Neuron (in vitro differentiated cells): ENCODE results near the gene SYTL3.

Experiments
- H2AFZ ChIP-seq: one replicate; pipeline ENCODE4 v1.6.1; 2013; ENCODE audit warnings: low read depth, mild to moderate bottlenecking, inconsistent platforms, low read length, moderate library complexity
- H3K27me3 ChIP-seq: one replicate; pipeline ENCODE4 v1.6.1; 2013; ENCODE audit warnings: low read length; ENCODE audit not compliant: insufficient read depth
- H3K36me3 ChIP-seq: one replicate; pipeline ENCODE4 v1.6.1; 2013; ENCODE audit warnings: low read length; ENCODE audit not compliant: insufficient read depth
- H3K4me1 ChIP-seq: one replicate; pipeline ENCODE4 v1.6.1; 2013; ENCODE audit warnings: low read length; ENCODE audit not compliant: insufficient read depth
- H3K4me3 ChIP-seq: 2 replicates; pipeline ENCODE4 v1.5.1; 2013; ENCODE audit warnings: mild to moderate bottlenecking, low read length, moderate library complexity
- H3K9me3 ChIP-seq: one replicate; pipeline ENCODE4 v1.6.1; 2013; ENCODE audit warnings: low read length

SYTL3 gene

DNA sequence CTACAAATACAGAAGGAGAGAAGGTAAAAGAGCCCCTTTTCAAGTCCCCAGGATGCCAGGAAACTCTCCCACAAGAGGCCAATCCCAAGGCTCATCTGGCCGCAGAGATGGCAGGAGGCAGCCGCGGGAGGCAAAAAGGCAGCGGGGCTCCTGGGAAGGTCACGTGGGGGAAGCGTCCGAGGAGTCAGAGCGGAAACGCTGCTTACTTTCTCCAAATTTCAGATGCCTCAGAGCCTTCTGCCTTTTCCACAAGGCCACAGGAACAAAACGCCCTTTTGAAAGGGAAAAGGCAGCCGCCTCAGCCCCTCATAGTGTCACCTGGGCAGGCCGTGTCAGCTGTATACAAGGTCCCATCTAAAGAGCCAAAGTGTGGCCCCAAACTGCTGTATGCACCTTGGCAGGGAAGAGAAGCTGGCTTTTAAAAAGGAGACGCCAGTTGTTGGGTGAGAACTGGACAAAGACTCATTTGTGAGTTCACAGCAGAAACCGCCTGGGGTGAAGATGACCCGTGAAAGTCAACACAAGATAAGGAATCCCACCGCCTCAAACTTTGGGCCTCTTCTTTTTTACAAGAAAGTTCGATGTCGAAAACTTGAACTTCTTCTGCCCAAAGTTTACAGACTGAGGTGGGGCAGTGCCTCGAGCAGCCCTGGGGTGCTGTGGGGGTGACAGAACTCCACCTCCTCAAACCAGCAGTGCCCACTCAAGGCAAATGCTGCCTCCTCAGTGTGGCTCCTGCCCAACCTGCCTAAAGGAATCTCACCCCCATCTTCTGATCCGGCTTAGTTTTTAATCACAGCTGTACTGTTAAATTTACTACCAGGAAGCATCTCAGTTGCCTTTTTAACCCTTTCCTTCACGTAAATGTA, 124.0 kb downstream of the SYTL3 start:
- Histone ChIP-seq H3K4me3 (no peak overlapping the region), H3K36me3 (peaks cover 64% of the 10 kb centered on the region), H3K9me3 (peaks cover 1% of the 10 kb centered on the region), H3K4me1 (no peaks in the 10 kb centered on the region), H3K27me3 (no peaks in the 10 kb centered on the region), H2AFZ (no peak overlapping the region)

DNA sequence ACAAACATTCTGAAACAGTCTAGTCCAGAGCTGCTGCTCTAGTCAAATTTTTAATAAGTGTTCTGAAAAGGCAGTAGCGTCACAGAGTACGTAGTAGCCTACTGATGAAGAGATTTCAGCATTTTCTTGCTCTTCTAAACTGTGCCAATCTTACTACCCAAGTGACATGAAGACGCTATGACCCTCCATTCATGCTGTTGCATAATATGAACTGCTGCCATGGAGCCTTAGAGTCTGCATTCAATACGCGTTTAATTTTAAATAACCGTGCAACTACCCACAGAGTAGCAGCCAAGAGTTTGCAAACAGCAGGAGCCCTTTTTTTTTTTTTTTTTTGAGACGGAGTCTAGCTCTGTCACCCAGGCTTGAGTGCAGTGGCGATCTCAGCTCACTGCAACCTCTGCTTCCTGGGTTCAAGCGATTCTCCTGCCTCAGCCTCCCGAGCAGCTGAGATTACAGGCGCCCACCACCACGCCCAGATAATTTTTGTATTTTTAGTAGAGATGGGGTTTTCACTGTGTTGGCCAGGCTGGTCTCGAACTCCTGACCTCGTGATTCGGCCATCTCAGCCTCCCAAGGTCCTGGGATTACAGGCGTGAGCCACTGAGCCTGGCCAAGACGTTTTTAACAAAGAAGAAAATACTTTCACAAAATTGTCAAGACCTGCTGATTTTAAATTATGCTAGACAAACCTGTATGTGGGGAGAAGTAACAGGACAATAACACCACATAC, 125.0 kb downstream of the SYTL3 start:
- Histone ChIP-seq H3K36me3 (peaks cover 56% of the 10 kb centered on the region), H3K9me3 (peaks cover 1% of the 10 kb centered on the region), H3K27me3 (no peaks in the 10 kb centered on the region), H3K4me3 (no peak overlapping the region), H3K4me1 (no peaks in the 10 kb centered on the region), H2AFZ (no peak overlapping the region)

DNA sequence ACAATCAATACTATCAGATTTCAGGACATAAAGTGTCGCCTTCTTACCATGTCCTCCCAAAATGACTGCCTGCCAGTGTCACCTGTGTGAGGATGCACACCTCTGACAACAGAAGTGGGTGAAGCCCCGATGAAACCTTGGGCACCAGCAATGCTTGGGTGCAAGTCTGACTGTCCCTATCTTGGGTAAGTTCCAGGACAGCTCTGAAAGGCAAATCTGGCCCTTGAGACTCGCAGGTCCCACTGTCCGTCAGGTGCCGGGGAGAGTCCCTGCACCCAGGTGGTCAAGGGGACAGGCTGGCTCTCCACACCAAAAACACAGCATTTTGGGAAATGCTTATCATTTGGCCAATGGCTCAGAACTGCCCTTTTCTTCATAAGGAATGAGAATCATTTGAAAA, 126.0 kb downstream of the SYTL3 start:
- peaks cover 1% of the 10 kb centered on the region for H3K9me3 ChIP-seq
- H3K36me3 ChIP-seq: peaks cover 46% of the 10 kb centered on the region
- H3K27me3 ChIP-seq: no peaks in the 10 kb centered on the region
- no peak overlapping the region for H2AFZ ChIP-seq
- H3K4me3 ChIP-seq: no peak overlapping the region
- H3K4me1 ChIP-seq: no peaks in the 10 kb centered on the region

DNA sequence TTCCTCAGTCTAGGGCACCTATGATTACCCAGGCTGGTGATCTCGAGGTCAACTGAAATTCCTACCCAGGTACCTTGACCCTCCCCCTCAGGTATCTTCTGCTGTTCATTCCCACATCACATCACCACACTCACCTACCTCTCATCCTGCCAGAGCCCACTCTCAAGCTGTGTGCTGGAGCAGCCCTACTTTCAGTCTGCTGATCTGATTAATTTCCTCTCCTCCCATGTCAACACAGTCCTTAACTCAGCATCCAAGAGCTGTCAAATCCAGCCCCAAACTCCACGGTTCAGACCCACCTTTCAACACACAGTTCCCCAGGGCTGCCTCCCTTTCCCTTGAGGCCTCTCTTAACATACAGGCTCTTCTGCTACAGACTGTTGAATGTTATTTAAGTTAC, 126.9 kb downstream of the SYTL3 start:
- Histone ChIP-seq H3K27me3 (no peaks in the 10 kb centered on the region), H3K4me1 (no peaks in the 10 kb centered on the region), H3K4me3 (no peak overlapping the region), H2AFZ (no peak overlapping the region), H3K36me3 (peaks cover 37% of the 10 kb centered on the region), H3K9me3 (no peaks in the 10 kb centered on the region)

DNA sequence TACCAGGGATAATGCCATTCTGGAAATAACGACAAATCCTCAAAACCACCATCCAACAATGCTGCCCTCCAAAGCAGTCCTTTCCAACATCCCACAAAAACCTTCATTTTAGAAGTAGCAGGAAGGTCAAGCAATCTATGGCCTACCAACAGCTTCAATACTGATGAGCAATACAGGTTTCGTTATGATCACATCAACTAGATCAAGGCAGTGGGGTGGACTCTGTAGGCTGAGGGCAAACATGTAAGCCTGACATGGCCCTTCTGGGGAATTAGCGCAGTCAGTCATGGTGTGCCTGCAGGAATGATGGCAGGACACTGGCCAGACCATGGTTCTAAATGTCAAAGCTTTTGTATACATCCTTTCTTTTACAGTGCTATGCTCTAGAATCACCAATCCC, 127.7 kb downstream of the SYTL3 start:
- H3K27me3 ChIP-seq: no peaks in the 10 kb centered on the region
- H2AFZ ChIP-seq: no peak overlapping the region
- H3K4me1 ChIP-seq: no peaks in the 10 kb centered on the region
- H3K4me3 ChIP-seq: no peak overlapping the region
- no peaks in the 10 kb centered on the region for H3K9me3 ChIP-seq
- peaks cover 37% of the 10 kb centered on the region for H3K36me3 ChIP-seq

DNA sequence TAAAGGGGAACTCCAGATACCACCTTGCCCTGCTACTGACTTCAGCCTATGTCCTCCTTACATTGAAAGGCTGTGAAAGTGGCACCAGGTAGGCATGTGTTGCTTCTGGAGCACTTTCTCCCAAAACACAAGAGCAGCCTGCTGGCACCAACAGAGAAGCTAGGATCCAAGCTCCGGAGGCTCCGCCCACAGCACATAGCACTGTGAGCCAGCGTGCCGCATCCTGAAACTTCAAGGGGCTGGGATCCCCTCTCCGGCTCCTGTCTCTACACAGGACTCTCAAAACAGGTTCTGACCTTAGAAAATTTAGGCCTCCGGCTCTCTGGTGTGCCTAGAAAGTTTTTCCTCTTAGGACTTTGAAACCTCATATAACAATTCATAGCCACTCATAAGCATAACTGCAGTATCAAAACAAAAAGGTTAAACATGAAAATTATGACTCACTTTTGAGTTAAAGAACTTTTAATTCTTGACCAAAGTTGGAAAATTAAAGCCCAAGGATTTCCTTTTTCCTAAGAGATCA, 128.2 kb downstream of the SYTL3 start:
- no peaks in the 10 kb centered on the region for H3K9me3 ChIP-seq

DNA sequence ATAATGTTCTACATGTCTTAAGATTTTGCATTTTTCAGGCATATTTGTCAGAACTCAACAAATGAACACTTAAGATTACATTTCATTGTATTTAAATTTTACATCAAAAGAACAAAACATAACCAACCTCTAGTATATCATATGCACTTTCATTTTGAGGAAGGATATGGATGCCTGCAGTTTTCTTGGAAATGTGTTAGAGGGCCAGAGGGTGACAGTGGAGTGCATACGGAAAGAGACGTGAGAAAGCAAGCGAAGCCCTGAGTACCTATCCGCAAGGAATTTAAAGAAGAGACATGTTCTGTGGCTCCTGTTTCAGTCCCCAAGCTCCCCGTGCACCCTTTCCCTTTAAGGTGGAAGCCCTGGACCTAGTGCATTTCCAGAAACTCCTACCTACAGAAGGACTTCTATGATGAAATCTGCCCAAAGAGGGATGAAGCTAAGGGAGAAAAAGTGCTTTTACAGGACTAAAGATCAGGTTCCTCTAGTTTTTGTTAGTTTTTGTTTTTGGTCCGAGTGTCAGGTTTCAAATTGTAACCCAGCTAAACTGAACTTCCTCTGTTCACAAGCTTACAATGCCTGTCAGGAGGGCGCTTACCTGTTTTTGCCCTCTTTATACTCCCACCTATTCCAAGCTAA, 130.5 kb downstream of the SYTL3 start:
- Histone ChIP-seq H3K27me3 (no peaks in the 10 kb centered on the region), H3K9me3 (no peaks in the 10 kb centered on the region), H3K4me1 (no peaks in the 10 kb centered on the region), H3K36me3 (peaks cover 51% of the 10 kb centered on the region), H3K4me3 (no peak overlapping the region), H2AFZ (no peak overlapping the region)

More for the DNA sequence above, 128.2 kb downstream of the SYTL3 start:
- Histone ChIP-seq H3K4me3 (no peak overlapping the region), H2AFZ (no peak overlapping the region), H3K36me3 (peaks cover 41% of the 10 kb centered on the region), H3K4me1 (no peaks in the 10 kb centered on the region), H3K27me3 (no peaks in the 10 kb centered on the region)

DNA sequence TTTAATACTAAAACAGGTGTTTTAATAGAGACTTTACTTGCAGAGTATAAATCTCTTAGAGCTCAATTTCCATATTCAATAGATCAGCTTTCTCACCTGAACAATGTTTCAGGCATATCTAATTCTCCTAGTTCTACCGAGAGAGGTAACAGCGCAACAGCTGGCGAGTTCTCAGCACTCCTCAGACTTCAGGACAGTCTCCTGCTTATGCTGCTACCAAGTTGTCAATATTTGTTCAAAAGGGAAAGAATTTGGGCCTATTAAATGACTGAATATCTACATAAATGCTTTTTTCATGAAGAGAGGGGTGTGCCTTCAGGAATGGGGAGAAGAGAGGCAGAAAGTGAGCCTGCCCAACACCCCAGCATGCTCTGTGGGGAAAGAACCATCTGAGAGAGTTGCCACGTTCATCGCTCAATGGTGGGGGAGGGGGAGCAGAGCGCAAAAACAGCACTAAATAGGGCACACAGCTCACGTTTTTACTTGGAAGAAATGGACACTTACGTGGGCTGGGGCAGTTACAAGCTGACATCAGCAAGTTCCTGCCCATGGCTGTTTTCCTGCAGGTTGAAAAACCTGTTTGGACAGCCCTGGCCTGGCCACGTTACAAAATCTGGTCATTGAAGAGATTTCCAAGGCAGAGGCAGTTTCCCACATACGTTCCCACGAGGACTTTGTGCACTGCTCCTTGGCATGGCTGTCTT, 131.3 kb downstream of the SYTL3 start:
- H2AFZ ChIP-seq: no peak overlapping the region

DNA sequence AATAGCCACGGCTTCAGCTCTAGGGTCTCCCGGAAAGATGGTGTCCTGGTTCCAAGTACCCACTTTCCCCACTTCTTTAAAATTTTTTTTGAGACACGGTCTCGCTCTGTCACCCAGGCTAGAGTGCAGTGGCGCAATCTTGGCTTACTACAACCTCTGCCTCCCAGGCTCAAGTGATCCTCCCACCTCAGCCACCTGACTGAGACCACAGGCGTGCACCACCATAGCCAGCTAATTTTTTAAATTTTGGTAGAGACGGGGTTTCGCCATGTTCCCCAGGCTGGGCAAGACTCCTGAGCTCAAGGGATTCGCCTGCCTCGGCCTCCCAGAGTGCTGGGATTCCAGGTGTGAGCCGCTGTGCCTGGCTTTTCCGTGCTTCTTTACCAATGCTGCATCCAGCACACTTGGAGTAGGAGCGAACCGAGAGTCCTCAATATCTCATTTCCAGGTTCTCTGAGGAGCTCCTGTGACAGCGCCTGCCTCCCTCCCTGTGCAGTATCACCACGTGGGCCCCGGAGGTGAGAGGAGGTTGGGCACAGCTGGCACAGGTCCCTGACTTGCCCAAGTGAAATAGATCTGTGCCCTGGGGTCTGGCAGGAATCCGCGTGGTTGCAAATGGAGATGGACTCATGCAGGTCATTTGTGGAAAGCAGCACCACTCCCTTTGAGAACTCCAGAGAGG, 132.0 kb downstream of the SYTL3 start:
- Histone ChIP-seq H3K4me1 (no peaks in the 10 kb centered on the region), H3K9me3 (no peaks in the 10 kb centered on the region), H2AFZ (no peak overlapping the region), H3K27me3 (no peaks in the 10 kb centered on the region), H3K4me3 (no peak overlapping the region), H3K36me3 (peaks cover 49% of the 10 kb centered on the region)

More for the DNA sequence above, 131.3 kb downstream of the SYTL3 start:
- no peaks in the 10 kb centered on the region for H3K9me3 ChIP-seq
- no peak overlapping the region for H3K4me3 ChIP-seq
- no peaks in the 10 kb centered on the region for H3K4me1 ChIP-seq
- H3K36me3 ChIP-seq: peaks cover 46% of the 10 kb centered on the region
- H3K27me3 ChIP-seq: no peaks in the 10 kb centered on the region

DNA sequence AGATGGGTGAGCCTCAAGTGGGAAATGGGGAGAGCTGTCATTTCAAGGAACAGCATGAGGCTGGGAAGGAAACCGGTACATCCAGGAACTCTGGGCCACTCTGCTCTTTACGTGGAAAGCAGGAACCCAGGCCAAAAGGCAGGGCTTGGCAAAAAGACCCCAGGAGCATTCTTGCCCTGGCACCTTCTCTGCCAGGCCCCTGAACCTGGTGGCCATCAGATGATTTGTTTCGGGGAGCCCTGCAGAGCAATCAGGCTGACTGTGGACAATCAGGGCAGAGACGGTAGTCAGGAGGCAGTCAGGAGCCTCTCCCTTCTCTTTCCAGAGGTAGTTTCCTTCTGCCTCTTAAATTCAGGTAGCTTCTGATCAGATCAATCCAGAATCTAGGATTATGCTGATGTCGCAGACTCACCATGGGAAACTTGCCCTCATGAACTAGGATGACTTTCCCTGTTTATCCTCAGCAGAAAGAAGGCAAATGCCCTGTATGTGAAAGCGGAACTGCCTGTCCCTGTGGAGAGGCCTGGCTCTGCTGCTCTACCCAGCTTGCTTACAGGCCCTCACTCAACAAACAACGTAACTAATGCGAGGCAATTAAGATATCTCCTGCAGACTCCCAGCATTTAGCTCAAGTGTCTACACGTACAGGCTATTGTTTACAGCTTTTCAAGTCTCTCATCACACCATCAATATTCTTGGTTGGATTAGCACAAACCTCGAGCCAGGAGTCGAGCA, 132.7 kb downstream of the SYTL3 start:
- Histone ChIP-seq H3K9me3 (no peaks in the 10 kb centered on the region), H2AFZ (no peak overlapping the region), H3K4me1 (no peaks in the 10 kb centered on the region), H3K27me3 (no peaks in the 10 kb centered on the region), H3K4me3 (no peak overlapping the region), H3K36me3 (peaks cover 55% of the 10 kb centered on the region)

DNA sequence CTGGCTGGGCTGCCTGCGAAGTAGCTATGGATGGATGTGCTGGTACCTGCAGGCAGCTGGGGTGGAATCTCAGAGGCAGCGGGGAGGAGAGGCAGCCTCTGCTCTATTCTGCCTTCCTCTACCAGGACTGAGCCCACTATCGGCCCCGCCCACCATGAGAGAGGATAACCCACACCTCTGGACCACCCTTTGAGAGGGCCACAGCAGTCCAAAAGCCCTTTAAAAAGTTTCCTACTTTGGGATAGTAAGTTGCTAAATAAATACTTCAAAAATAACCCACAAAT, 133.3 kb downstream of the SYTL3 start:
- Histone ChIP-seq H2AFZ (no peak overlapping the region), H3K4me1 (no peaks in the 10 kb centered on the region), H3K4me3 (no peak overlapping the region), H3K36me3 (peaks cover 57% of the 10 kb centered on the region), H3K27me3 (no peaks in the 10 kb centered on the region), H3K9me3 (no peaks in the 10 kb centered on the region)

DNA sequence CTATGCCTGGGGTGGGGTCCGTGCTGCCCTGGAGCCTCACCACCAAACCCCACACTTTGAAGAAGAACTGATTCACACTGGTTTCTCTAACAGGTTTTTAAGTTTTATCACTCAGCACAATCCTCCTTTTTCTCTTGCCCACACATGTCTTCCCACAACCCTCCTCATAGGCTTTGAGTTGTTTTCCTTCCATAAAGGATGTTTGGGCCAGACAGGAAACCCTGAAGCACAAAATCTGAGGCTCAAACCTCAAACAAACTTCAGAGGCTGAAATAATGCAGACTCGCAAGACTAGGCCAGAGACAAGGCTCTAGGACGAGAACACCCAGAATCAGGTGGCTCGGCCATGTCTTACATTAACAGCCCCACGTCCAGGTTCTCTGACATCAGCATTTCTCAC, 134.0 kb downstream of the SYTL3 start:
- H3K4me3 ChIP-seq: no peak overlapping the region
- peaks cover 58% of the 10 kb centered on the region for H3K36me3 ChIP-seq
- H3K27me3 ChIP-seq: no peaks in the 10 kb centered on the region
- H2AFZ ChIP-seq: no peak overlapping the region
- no peaks in the 10 kb centered on the region for H3K4me1 ChIP-seq
- no peaks in the 10 kb centered on the region for H3K9me3 ChIP-seq
